ENCODE data around the gene PAX1.

PAX1 gene

GRCh38 chr20:21705575-21706260, at the start of gene PAX1:
Gene PAX1 (plus strand): TSS chr20:21705664. CDS start chr20:21705713, 49 bp downstream.
- DNase-seq = peak; percentile 38

DNA sequence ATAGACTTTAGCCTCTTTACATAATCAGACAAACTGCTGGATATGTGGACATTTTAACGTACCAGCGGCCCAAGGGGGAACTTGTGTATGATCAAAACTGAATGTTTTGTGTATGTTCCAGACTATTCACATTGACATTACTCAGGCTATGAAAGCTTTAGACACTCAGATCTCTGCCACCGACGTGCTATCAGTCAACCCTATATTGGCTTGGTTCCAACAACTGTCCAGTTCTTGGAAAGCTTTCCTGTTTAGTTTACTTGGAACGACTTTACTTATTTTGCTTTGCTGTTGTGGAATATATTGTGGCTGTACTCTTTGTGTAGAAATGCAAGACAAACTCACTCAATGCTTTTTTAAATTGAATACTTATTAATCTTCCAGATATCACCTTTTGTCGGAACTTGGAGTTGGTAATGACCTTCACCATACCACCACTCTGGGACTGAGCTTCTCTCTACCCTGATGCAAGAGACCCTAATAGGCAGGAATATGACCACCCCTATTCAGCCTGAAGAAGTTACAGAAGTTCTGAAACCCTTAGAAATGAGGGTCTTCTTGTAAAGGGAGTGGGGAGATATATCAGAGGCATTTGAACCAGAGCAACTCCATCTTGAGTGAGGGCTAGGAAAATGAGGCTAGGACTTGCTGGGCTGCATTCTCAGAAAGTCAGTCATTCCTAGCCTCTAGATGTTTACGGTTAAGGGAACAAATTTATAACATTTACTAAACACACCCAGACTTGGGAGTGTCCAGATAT, 49.0 kb upstream of the PAX1 start:
- DNase-seq = no peak

DNA sequence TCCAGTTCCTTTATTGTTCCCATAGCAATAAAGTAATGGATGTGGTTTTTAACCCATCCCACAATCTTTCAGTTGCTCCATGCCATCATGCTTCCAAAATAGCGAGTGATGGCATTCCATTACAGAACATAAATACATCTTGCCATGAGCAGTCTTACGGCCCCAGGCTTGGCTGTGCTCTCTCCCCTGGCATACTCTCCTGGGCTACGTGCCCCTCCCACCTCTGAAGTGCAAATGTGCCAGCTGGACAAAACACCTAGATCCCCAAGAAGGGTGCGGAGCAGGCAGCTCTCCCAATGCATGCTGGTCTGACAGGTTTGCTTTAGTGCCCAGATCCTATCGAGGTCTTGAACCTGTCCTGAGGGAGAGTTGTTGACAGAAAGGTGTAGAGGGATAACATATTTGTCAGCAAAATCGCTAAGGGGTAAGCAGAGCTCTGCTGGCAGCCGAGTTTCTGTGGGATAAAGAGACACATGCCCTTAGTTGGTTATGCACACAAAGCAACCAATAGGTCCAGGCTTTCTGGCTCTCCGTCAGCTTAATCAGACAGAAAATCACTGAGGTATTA, 43.9 kb upstream of the PAX1 start:
- no peak for DNase-seq

- DNase-seq = no peak
Measured at GRCh38 chr20:21663465-21663864, 42.0 kb upstream of the PAX1 start.

- DNase-seq = no peak
Measured at GRCh38 chr20:21665687-21666446, 39.6 kb upstream of the PAX1 start.

GRCh38 chr20:21670126-21670525, 35.3 kb upstream of the PAX1 start:
- no peak for DNase-seq

DNA sequence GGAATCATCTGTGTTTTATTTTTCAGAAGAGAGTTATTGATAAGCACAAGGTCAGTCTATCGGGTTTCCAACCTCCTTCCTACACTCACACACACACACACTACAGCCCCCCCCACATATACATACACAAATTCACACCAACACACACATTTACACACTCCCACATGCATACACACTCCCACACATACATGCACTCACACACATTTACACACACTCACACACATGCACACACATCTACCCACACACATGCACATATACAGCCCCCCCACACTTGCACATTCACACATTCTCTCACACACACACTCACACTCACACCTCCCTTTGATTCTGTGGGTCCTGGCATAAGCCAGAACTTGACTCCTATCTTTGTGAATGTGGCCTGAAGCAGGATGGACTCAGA, 34.5 kb upstream of the PAX1 start:
- no peak for DNase-seq

- no peak for DNase-seq
Measured at GRCh38 chr20:21677261-21677660, 28.2 kb upstream of the PAX1 start.

DNA sequence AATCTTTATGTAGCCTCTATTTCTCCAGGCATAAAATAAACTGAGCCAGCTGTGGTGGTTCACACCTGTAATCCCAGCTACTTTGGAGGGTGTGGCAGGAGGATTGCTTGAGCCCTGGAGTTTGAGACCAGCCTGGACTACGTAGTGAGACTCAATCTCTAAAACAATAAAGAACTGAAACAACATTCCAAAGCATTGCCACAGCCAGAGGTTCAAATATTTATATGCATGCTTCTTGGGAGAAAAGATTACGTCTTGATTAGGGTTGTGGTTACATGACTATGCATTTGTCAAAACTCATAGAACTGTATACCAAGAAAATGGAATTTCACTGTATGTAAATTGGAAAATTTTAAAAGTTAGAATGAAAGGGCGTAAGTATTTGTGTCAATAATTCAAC, 27.7 kb upstream of the PAX1 start:
- DNase-seq = no peak

DNA sequence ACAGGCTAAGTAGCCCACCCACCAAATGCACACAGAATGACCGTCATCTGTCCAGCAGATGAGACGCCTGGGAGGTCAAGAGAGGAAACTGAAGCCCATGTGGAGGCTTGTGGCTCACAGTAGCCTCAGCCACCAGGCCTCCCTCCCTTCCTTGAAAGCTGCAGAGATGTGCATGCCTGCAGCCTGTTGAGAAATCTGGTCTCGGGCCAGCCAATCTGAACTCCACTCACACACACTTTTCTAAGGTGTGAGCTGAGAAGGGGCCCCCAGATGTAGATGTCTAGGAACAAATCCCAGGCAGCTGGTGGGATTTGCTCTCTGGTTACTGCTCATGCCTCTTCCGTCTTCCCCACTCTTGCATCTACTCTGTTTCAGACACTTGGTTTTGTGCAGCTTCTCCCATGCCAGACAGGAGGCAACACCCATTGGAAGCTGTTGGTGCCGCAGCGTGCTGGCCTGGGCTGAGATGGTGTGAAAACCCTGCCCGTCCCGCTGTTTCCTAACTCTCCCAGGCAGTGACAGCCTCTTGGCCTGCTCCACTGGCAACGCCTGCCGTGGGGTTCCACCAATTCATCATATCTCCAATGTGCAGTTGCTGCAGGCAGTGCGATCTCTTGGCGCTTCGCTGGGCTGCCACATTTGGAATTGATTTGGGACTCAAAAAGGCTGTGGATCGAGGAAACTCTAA, 24.1 kb upstream of the PAX1 start:
- DNase-seq = no peak

DNA sequence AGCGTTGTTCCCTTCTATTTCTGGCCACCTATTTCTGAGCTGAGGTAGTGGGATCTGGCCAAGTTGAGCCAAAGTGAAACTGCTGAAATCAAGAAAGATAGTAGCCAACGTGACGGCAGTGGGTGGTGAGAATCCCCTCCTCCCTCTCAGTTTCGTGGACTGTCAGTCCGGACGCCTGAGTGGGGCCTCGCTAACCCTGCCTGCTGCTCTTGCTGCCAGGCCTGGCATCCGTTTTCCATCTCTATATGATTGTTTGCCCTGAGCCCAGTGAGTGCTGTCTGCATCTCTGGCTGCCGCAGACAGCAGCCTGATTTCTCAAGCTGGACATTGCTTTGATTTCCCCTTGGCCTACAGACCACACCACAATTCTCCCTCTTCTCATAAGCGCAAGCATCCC, 23.5 kb upstream of the PAX1 start:
- DNase-seq = peak; percentile 15

- DNase-seq = peak; percentile 91
Measured at GRCh38 chr20:21682521-21682954, 22.9 kb upstream of the PAX1 start.

DNA sequence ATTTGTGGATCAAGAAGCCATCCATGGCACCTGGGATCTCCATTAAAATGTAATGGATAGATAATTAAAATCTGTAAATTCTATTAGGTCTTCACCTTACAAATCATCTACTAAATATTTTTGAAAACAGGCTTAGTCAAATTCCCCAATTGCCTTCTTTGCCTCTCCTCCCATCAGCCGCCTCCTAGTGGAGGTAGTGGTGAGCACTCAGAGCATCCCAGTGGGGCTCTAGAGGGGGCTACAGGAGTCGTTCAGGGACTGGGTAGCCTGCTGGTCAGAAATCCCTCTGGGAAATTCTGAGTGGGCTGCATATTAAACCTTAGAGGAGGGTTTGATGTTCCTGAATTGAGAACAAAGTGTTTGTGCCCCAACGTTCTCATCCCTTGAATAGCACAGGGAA, 20.8 kb upstream of the PAX1 start:
- no peak for DNase-seq

DNA sequence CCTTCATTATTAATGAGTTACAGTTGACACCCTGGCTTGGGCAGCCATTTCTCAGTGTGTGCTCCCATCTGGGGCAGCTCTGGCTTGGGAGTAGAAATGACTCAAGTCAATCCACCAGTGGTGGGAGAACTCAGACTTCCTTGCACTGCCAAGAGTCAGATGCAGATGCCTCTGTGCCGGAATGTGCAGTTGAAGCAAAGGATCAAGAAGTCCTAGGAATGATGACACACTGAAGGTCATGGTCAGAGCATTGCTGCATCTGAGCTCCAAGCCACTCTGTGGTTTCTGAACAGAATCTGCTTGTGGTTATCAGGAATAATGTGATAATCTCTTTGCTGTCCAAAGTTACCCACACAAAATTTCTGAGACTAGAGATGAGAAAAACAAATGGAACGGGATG, 19.5 kb upstream of the PAX1 start:
- DNase-seq = no peak

GRCh38 chr20:21693322-21693721, 12.1 kb upstream of the PAX1 start:
- DNase-seq = peak; percentile 15

GRCh38 chr20:21698494-21699215, 6.8 kb upstream of the PAX1 start:
- DNase-seq = no peak

- DNase-seq = no peak
Measured at GRCh38 chr20:21699216-21699508, 6.3 kb upstream of the PAX1 start.

DNA sequence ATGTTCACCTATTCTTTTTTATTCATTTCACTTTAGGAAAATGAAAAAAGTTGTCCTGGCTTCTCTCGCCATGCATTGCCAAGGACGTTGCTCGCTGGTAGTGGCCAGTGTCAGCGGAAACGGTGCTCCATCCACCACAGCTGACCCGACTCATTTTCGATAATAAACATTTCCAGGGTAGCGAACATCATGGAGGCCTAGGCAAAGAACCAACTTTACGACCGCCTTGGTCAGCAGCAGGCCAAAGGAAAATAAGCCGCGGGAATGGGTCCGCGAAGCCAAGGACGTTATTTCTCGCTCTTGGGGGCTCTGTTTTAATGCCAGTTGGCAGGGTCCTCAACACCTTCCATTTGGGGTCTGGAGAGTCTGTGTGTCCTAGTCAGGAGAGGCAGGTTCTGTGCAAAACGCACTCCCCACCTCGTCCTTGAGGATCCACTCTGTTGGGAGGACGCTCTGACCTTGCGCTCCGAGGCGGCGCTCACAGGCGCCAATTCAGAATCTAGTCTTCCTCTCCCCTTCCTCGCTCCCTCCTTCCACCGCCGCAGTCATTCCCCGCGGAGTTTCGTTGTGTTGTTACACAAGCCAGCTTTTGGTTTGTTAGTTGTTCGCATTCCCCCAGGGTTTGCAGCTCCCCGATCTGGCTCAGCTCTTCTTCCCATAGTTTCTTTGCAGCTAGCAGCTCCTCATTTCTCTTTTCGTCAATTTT, 4.1 kb upstream of the PAX1 start:
- no peak for DNase-seq

GRCh38 chr20:21702016-21702415, 3.4 kb upstream of the PAX1 start:
- DNase-seq = no peak

- peak; percentile 80 for DNase-seq
Measured at GRCh38 chr20:21702553-21703470, 2.7 kb upstream of the PAX1 start.

Data from NCI-H1105 (cell line).